Measurements from ENCODE around the gene PTPRF.

The PTPRF gene

DNA sequence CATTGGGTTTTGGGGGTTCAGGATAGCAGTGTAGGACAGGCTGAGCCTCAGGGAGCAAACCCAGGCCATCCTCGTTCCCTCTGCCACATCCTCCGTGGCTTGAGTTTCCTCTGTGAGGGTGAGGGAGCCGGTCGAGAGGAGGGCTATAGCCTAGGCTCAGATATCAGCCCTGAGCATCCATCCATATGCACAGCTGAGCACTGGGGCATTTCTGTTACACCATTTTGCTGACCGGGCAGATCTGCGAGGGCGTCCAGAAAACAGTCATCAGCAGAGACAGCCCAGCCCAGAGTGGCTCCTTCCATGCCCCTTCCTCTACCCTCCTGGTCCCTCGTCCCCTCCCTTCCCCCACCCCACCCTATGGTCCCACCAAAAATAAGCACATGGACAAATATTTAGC is 53.5 kb downstream of the PTPRF start:
- DNase-seq = no peak

DNA sequence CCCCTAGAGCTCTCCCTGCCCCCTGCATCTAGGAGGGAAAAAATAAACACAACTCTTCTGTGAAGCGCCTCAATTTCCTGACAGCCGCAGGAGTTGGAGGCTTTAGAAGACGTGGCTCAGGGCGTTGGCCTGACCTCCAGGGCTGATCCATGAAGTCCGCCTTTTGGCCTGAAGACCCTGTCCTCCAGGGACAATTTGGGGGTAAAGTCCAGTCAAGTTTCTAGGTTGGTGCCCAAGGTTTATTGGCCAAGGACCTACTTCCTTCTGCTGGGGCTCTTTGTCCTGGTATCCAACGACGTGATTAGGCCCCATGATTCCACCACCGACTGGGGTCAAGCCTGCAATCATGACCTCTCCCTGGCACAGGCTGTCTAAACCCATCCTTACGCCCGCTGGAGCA is 54.9 kb downstream of the PTPRF start:
- DNase-seq = no peak

DNA sequence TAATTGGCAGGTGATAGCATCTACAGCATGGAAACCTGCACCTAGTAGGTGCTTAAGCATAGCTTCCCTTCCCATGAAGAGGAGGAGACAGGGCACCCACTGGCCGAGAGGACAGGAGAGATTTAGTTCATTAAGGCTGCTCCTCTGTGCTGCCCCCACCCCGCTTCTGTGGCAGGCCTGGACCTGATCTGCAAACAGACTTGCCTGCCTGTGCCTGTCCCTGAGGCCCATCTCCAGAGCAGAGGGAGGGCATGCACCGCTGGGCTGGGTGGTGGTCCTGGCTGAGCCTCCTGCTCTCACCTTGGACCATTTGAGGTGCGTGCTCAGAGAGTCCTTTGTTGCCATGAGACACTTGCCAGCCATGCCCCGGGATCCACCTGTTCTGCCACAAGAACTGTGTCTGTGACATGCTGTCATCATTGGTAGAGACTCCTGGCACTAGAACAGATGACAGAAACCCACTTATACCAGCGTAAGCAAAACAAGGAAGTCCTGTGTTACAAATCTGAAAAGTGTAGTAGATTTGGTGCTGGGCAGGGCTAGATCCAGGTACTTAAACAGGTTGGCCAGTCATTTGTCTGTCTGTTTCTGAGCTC is 55.6 kb downstream of the PTPRF start:
- DNase-seq = no peak

DNA sequence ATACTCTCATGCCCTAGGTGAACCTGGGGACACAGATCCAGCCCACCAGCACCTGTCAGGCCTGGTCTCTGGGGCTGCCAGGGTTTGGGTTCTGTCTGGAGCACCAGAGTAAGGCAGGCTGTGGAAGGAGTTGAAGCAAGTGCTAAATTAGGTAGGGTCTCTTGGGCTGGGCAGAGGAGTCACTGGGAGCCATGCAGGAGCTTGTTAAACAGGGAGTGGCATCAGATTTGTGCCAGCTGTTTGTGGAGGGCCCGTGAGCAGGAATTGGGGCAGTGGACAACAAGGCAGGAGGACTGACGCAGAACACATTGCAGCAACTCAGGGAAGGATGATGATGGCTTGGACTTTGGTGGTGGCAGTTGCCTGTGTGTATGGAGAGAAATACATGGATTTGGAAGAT is 56.3 kb downstream of the PTPRF start:
- DNase-seq = no peak

DNA sequence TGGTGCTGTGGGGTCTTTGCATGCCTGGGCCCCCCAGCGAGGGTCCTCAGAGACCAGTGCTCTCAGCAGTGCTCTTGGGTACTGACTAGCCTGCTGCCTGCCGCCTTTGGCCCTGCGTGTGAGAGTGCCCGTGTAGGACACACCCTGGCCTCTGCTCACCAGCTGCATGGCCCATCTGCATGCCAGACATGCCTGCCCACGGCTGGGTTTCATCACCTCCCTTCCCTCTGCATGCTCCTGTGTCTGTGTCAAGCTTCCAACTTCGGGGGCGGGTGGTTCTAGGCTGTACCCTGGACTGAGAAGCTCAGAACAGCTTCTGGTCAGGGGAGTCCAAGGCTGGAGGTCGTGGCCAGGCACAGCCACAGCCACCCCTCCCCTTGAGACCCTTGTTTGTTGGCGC is 56.9 kb downstream of the PTPRF start:
- DNase-seq = no peak

DNA sequence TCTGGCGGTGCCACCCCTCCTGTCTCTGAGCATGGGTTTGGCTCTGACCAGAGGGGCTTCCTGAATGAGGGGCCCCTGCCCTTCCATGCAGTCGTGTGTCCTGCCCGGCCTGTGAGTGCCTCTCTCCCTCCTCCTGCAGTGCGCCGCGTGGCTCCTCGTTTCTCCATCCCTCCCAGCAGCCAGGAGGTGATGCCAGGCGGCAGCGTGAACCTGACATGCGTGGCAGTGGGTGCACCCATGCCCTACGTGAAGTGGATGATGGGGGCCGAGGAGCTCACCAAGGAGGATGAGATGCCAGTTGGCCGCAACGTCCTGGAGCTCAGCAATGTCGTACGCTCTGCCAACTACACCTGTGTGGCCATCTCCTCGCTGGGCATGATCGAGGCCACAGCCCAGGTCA is 57.9 kb downstream of the PTPRF start:
- DNase-seq = no peak

DNA sequence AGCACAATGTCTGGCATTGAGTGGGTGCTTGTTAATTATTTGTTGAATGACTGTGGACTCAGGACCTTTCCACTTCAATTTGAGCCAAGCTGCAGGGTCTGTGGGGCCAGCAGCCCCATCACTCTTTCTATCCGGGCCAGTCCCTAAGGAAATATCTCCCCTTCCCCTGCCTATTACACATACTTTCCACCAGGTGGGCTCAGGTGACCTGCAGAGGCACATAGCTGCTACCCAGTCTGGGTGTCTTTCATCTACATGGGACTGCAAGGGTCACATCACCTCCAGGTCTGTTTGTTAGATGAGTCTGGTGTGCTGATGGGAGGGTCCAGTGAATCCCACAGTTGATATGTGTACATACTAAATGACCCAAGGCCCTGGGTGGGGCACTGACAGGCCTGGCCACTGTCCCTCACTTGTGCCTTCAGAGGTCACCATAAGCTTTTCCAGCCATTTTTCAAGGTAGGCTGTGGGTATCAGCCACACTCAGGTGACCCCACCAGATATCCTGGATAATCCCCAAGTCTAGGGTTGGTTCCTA is 59.8 kb downstream of the PTPRF start:
- DNase-seq = no peak

DNA sequence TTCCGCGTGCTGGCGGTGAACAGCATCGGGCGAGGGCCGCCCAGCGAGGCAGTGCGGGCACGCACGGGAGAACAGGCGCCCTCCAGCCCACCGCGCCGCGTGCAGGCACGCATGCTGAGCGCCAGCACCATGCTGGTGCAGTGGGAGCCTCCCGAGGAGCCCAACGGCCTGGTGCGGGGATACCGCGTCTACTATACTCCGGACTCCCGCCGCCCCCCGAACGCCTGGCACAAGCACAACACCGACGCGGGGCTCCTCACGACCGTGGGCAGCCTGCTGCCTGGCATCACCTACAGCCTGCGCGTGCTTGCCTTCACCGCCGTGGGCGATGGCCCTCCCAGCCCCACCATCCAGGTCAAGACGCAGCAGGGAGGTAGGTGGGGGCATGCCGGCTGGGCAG is 60.5 kb downstream of the PTPRF start:
- no peak for DNase-seq

DNA sequence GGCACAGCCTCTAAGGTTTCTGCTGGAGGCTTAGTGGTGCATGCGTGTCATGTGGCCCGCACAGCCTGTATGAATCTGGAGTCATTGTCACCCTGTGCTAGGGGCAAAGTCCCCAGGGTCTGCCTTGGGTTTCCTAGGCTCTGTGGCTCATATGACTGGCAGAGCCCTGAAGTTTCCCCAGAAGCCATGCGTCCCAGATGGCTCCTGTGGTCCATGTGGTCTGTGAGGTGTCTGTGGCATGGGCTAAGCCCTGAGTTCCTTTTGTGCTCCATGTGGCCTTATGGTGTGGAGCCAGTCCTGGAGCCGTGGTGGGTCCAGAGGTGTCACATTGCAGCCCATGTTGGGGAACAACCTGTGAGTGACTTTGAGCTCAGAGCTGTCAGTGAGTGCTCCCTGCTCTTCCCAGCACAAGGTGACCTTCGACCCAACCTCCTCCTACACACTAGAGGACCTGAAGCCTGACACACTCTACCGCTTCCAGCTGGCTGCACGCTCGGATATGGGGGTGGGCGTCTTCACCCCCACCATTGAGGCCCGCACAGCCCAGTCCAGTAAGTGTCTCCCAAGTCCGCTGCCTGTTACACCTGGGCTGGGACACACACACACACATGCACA is 61.5 kb downstream of the PTPRF start:
- DNase-seq = no peak

DNA sequence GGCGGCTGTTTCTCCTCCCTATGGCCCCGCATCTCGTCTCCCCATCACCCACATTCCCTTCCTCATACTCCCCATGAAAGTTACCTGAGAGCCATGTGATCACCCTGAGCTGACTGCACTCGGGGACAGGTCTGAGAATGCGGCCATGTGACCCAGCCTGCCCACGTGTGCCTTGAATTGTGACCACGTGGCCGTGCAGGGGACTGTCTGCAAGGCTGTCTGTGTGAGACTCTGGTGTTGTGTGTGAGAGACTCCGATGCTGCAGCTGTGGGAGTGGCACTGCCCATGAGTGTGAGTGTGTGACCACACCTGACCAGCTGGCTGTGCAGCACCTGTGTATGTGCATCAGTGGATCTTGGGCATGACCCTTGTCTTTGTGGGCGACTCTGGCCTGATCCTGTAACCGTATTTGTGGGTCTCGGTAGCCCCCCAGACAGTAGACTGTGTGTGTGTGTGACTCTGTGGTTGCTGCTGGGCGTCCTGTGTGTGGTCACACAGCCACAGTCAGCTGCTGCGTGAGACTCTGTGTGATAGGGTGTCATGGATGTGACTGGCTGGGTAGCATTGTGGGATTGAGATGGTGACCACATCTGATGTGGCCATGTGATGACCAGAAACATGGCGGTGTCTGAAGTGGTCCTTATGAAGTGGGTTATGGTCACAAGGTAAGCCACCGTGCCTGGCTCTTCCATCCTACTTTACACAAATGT is 62.4 kb downstream of the PTPRF start:
- DNase-seq = no peak

DNA sequence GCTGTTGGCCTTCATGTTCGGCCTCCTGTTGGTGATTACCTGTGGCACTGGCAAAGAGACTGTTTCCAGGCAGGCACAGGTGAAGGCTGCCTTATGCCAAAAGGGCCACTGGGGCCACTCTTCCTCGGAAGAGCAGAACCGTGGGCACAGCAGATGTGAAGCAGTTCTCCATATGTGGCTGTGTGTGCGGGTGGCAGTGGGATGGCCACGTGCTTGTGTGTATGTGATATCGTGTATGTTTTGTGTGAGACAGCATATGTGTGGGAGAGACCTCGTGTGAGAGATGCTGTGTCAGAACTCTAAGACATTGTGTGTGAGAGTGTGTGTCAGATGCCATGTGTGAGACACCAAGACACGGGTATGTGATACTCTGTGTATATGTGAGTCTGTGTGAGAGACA is 65.9 kb downstream of the PTPRF start:
- no peak for DNase-seq

DNA sequence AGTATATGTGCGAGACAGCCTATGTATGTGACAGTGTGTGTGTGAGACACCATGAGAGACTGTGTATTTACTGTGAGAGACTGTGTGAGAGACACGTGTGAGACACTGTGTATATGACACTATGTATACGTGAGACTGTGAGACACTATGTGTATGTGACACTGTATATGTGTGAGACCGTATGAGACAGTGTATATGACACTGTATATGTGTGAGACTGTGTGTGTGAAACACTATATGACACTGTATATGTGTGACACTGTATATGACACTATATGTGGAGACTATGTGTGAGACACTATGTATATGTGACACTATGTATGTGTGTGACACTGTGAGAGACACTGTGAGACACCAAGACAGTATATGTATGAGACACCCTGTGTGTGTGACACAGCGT is 66.3 kb downstream of the PTPRF start:
- no peak for DNase-seq

DNA sequence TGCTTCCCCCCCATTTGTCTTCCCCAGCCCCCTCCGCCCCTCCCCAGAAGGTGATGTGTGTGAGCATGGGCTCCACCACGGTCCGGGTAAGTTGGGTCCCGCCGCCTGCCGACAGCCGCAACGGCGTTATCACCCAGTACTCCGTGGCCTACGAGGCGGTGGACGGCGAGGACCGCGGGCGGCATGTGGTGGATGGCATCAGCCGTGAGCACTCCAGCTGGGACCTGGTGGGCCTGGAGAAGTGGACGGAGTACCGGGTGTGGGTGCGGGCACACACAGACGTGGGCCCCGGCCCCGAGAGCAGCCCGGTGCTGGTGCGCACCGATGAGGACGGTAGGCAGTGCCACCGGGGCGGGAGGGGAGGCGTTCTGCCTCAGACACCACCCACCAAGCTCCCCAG is 67.0 kb downstream of the PTPRF start:
- no peak for DNase-seq

DNA sequence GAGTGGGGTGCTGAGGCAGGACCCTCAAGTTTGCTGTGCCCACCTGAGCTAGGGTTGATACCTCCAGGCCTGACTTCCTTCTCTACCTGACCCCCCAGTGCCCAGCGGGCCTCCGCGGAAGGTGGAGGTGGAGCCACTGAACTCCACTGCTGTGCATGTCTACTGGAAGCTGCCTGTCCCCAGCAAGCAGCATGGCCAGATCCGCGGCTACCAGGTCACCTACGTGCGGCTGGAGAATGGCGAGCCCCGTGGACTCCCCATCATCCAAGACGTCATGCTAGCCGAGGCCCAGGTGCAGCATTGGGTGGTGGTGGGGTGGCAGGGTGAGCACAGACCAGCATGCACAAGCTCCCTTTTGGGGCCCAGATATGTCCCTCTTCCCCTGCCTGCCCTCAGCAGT is 67.9 kb downstream of the PTPRF start:
- no peak for DNase-seq

DNA sequence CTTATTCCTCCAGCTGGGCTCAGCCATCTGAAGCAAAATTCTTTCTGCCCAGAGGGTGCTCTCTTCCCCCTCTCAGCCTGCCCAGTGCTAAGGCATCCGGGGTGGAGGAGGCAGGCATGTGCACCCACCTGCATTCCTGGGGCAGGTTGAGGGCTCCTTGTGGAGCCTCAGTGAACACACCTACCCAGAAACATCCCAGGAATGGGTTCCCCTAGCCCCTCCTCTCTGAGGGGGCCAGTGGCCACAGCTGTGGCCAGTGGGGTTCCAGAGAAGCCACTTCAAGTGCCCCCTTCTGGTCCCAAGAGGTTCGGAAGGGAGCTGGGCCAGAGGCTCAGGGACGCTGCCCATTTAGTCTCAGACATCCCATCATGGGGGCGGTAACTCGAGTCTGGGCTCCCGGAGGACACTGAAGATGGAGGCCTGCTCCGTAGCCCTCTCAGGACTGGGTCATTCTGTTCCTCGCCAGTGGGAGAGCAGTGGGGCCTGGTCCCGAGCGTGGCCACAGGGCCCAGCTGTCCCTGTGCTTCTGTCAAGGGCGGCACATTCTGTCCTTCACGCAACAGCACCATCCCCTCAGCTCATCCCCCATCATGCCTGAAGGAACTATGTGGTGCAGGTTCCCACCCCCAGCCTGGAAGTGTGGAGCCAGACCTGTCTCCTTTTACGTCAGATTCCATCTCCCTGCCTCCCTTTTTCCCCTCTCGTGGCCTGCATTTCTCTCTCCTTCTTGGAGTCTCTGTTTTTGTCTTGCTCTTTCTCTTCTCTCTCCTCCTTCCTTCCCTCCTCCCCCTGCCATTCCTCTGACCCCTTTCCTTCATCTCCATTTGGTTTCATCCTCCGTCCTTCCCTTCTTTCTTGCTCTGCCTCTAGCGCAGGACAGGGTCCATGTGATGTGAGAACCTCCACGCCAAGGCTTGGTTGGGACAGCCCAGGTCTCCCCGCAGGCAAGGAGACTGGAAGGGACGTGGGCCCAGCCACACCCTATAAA is 69.6 kb downstream of the PTPRF start:
- no peak for DNase-seq

DNA sequence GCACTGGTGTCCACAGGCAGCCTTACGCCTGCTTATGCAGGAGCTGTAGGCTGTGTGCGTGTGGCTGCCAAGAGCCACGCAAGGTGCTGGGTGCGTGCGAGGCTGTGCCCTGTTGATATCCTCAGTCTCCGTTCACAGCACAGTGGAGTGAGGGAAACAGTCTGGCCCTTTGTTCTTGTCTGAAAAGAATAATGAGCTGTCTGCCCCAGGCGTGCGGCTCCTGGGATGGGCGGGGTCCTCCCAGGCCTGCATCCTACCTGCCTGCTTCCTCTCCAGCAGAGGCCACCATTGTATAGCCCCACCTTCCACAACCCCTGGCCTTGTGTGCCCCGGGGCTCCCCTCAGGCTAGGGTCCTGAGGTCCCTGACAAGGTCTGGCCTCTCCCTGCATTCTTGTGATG is 72.3 kb downstream of the PTPRF start:
- no peak for DNase-seq

DNA sequence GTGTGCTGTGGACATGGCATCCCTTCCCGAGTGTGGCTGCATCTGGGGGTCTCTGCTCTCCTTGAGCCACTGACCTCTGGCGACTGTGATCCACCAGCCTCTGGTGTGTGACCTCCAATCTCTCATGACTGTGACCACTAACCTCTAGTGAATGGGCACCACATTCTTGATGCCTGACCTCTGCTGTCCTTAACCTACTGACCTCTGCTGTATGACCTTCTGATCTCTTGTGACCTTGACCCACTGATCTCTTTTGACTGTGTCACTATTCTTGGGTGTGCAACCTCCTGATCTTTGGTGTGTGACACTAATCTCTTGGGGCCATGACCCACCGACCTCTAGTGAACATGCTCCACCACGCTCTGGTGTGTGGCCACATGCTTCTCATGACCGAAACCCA is 73.5 kb downstream of the PTPRF start:
- no peak for DNase-seq

DNA sequence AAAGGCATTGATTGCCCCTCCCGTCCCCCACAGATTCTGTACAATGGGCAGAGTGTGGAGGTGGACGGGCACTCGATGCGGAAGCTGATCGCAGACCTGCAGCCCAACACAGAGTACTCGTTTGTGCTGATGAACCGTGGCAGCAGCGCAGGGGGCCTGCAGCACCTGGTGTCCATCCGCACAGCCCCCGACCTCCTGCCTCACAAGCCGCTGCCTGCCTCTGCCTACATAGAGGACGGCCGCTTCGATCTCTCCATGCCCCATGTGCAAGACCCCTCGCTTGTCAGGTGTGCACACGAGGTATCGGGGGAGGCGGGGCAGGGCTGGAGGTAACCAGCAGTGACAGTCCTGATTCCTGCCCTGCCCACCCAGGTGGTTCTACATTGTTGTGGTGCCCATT is 74.5 kb downstream of the PTPRF start:
- no peak for DNase-seq

DNA sequence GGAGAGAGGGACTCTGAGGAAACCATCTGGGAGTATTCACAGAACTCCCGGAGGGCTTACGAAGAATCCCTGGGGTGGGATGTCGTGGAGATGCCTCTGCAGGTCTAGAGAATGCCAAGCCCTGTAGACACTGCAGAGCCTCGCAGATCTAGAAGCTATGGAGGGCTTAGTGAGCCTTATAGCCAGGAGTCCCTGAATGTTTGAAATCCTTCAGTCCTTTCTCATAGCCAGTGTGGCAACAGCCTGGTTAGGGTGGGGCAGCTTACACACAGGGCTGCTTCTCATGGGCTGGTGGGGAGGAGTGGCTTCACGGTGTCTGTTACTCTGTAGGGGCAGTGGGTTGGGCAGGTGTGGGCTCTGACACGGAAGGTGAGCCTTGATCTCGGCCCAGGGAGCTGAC is 75.1 kb downstream of the PTPRF start:
- DNase-seq = no peak

DNA sequence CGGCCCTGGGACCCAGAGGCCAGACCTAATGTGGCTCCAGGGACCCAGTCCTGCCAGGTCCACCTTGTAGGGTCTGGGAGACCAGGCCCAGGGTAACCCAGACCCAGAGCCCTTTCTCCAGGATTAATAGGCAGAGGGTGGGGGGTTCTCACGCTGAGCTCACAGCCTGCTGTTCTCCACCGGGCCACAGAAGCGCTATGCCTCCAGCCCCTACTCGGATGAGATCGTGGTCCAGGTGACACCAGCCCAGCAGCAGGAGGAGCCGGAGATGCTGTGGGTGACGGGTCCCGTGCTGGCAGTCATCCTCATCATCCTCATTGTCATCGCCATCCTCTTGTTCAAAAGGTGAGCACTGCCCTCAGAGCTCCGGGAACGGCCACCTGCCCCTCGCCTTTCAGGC is 75.9 kb downstream of the PTPRF start:
- DNase-seq = no peak

DNA sequence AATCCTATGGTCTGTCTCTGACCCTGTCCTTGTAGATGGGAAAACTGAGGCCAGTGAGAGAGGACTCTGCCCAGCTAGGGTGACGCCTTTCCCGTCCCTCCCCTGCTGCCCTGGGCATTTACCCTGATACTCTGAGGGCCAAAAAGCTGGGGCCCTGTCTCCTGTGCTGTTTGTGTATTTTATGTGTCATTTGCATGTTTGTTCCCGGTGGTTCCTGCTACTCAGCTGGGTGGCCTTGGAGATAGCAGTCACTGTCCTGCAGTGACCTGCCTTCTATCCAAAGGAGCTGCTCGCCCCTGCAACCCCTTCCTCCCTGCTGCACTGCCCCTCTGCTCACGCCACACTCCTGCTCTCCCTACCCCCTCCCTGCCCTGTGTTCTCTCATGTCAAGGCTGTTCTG is 78.1 kb downstream of the PTPRF start:
- DNase-seq = no peak

DNA sequence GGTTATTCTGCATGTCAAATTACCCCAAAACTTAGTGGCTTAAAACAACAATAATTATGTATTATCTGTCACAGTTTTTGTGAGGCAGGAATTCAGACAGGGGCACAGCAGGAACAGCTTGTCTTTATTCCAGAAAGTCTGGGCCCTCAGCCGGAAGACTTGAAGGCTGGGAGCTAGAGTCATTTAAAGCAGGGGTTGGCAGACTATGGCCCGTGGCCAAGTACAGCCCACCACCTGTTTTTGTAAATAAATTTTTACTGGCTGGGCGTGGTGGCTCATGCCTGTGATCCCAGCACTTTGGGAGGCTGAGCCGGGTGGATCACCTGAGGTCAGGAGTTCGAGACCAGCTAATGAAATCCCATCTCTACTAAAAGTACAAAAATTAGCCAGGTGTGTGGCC is 79.7 kb downstream of the PTPRF start:
- DNase-seq = no peak

DNA sequence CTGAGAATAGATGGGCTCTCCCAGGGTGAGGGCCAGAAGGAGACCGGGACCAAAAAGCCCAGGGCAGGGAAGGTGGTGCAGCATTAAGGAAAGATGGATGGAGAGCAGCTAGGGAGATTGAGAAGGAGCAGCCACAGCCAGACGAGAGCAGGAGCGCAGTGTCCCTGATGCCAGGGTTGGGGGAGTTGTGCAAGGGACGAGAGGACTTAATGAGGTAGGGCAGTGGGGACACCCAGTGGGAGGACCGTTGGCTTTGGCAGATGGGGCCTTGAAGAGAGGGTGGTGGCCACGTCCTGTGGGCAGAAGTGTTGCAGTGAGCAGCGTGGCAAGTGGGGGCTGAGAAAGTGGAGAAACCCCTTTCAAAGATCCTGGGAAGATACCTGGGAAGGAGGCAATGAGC is 81.3 kb downstream of the PTPRF start:
- no peak for DNase-seq
